Breast epithelium (tissue), 4 donors: ENCODE results near the gene MPPED1. TPM values are rescaled to one million over a fixed set of nuclear protein-coding genes. Genes with fewer than 3 reads are reported as not detected.

Source experiments
- DNase-seq, 2 donors: peaks; one replicate each; pipeline ENCODE4 v3.0.0-alpha.2; 2019; ENCODE audit warnings: low spot score in 2 of 2
- H3K27ac ChIP-seq, 2 donors: fragments of 200-600 bp; sonication (generic) in 1 of 2; one replicate each; pipeline ENCODE4 v1.5.1; 2016 to 2019; ENCODE audit warnings: mild to moderate bottlenecking in 1 of 2
- H3K27me3 ChIP-seq, 2 donors: fragments of 200-600 bp; sonication (generic) in 1 of 2; one replicate each; pipeline versions ENCODE4 v1.5.1 to v1.6.0; 2017 to 2019; ENCODE audit warnings: control low read depth in 1 of 2, mild to moderate bottlenecking in 1 of 2
- H3K36me3 ChIP-seq: fragments of 200-600 bp; one replicate; pipeline ENCODE4 v1.5.1; 2019
- H3K4me1 ChIP-seq, 2 donors: fragments of 200-600 bp; sonication (generic); one replicate each; pipeline ENCODE4 v1.5.1; 2016 to 2019; ENCODE audit warnings: control low read depth in 1 of 2
- H3K4me3 ChIP-seq, 3 donors: fragments of 200-600 bp; sonication (generic); 1 replicate in 2 of 3; 2 replicates in 1 of 3; pipeline ENCODE4 v1.5.1; 2016 to 2019; ENCODE audit warnings: mild to moderate bottlenecking in 3 of 3, moderate library complexity in 2 of 3
- H3K9me3 ChIP-seq, 2 donors: fragments of 200-600 bp; sonication (generic) in 1 of 2; one replicate each; pipeline ENCODE4 v1.5.1; 2016 to 2019; ENCODE audit warnings: control low read depth in 1 of 2
- CTCF ChIP-seq, 3 donors: fragments of 450-650 bp; IDR thresholded peaks; one replicate each; pipeline ENCODE4 v1.5.1; 2016 to 2017; ENCODE audit warnings: antibody characterized with exemption in 3 of 3, mild to moderate bottlenecking in 3 of 3, moderate library complexity in 3 of 3
- POLR2A ChIP-seq: fragments of 450-650 bp; IDR thresholded peaks from one replicate; pipeline ENCODE4 v1.6.1; 2016; ENCODE audit warnings: antibody characterized with exemption, mild to moderate bottlenecking, moderate library complexity
- POLR2AphosphoS5 ChIP-seq, 3 donors: sonication (generic); formaldehyde crosslinking; IDR thresholded peaks; one replicate each; pipeline ENCODE4 v1.6.1; 2017; ENCODE audit warnings: antibody characterized with exemption in 3 of 3
- intact Hi-C: fragments of 100-400 bp; cut with DNase I; formaldehyde crosslinking; loops from one replicate; pipeline ENCODE4 v1.15.1; 2023; ENCODE audit warnings: low total_unique reads
- total RNA-seq, 3 donors: library from RNA; depleted of rRNA; stranded (reverse); fragments of >200 nt; gene quantifications; one replicate each; pipeline ENCODE4 v1.1.0, GENCODE V29; 2016

The MPPED1 gene
- total RNA-seq, 3 donors from 2014 or later: 0.29 TPM; not detected in 2

GRCh38 chr22:43425976-43426785 is 14.4 kb downstream of the MPPED1 start:
- H3K4me1 ChIP-seq: no peaks in the 10 kb centered on the region
- TF ChIP-seq POLR2A (no peak), POLR2AphosphoS5 (IDR thresholded peaks at IDR 0.05) (no peak), CTCF (IDR thresholded peaks at IDR 0.05) (no peak)
- H3K9me3 ChIP-seq: no peaks in the 10 kb centered on the region
- H3K27ac ChIP-seq: no peak overlapping the region
- no peaks in the 10 kb centered on the region for H3K36me3 ChIP-seq
- DNase-seq: no peak
- intact Hi-C loops: no loop called here
- no peak overlapping the region for H3K4me3 ChIP-seq
- H3K27me3 ChIP-seq: peaks cover 0 to 57% of the 10 kb centered on the region in 2 donors

- TF ChIP-seq CTCF (IDR thresholded peaks at IDR 0.05) (no peak), POLR2AphosphoS5 (IDR thresholded peaks at IDR 0.05) (no peak), POLR2A (no peak)
- H3K4me3 ChIP-seq: no peak overlapping the region
- no peaks in the 10 kb centered on the region for H3K9me3 ChIP-seq
- H3K36me3 ChIP-seq: no peaks in the 10 kb centered on the region
- no peaks in the 10 kb centered on the region for H3K4me1 ChIP-seq
- H3K27me3 ChIP-seq: peaks cover 0 to 56% of the 10 kb centered on the region in 2 donors
- DNase-seq: no peak
- intact Hi-C loops: no loop called here
- no peak overlapping the region for H3K27ac ChIP-seq
These were observed 15.0 kb downstream of the MPPED1 start for GRCh38 chr22:43426816-43427215.

- TF ChIP-seq POLR2AphosphoS5 (IDR thresholded peaks at IDR 0.05) (no peak), POLR2A (no peak), CTCF (IDR thresholded peaks at IDR 0.05) (no peak)
- no peak overlapping the region for H3K4me3 ChIP-seq
- no peaks in the 10 kb centered on the region for H3K36me3 ChIP-seq
- no peaks in the 10 kb centered on the region for H3K4me1 ChIP-seq
- intact Hi-C loops: no loop called here
- H3K9me3 ChIP-seq: no peaks in the 10 kb centered on the region
- DNase-seq: no peak
- peaks cover 0 to 61% of the 10 kb centered on the region in 2 donors for H3K27me3 ChIP-seq
- H3K27ac ChIP-seq: no peak overlapping the region
These were observed 15.6 kb downstream of the MPPED1 start for GRCh38 chr22:43427296-43428004.

- Histone ChIP-seq H3K36me3 (no peaks in the 10 kb centered on the region), H3K27ac (no peak overlapping the region), H3K4me1 (no peaks in the 10 kb centered on the region), H3K27me3 (peaks cover 0 to 59% of the 10 kb centered on the region in 2 donors), H3K4me3 (no peak overlapping the region), H3K9me3 (no peaks in the 10 kb centered on the region)
- intact Hi-C loops: no loop called here
- TF ChIP-seq CTCF (IDR thresholded peaks at IDR 0.05) (no peak), POLR2AphosphoS5 (IDR thresholded peaks at IDR 0.05) (no peak), POLR2A (no peak)
- no peak for DNase-seq
These were observed 16.2 kb downstream of the MPPED1 start for GRCh38 chr22:43428005-43428485.

GRCh38 chr22:43428521-43428920 is 16.7 kb downstream of the MPPED1 start:
- TF ChIP-seq CTCF (IDR thresholded peaks at IDR 0.05) (no peak), POLR2A (no peak), POLR2AphosphoS5 (IDR thresholded peaks at IDR 0.05) (no peak)
- intact Hi-C loops: no loop called here

More at GRCh38 chr22:43428521-43428920, 16.7 kb downstream of the MPPED1 start:
- Histone ChIP-seq H3K4me3 (no peak overlapping the region), H3K9me3 (no peaks in the 10 kb centered on the region), H3K27ac (no peak overlapping the region), H3K4me1 (no peaks in the 10 kb centered on the region), H3K36me3 (no peaks in the 10 kb centered on the region), H3K27me3 (peaks cover 0 to 58% of the 10 kb centered on the region in 2 donors)
- DNase-seq: no peak
